Calu3 (cell line): ENCODE results near the gene MYH16. TPM values are rescaled to one million over a fixed set of nuclear protein-coding genes. Genes with fewer than 3 reads are reported as not detected.
"Not testable (repeated sequence)": the region's sequence is repeated elsewhere in the genome, so short reads cannot be mapped to it uniquely, and the experiment has no call there.

ENCODE experiments used
- BruUV-seq: library from RNA; stranded (reverse); fragments of 400-500 nt; replicated peaks from 2 replicates; lab custom pipeline; 2021; lab: Mats Ljungman, UMichigan
- CTCF ChIA-PET: fragments of 300-600 bp; sonication (Branson Sonifier 250); formaldehyde crosslinking; loops from one replicate; lab custom pipeline; 2022; ENCODE audit warnings: antibody characterized with exemption; lab: Charles Lee
- DNase-seq: peaks from one replicate; pipeline ENCODE4 v3.0.0; 2022
- H3K27ac Mint-ChIP-seq: one replicate; pipeline ENCODE4 v1.8.0; 2022; ENCODE audit warnings: mixed read lengths; ENCODE audit not compliant: unreplicated experiment
- H3K27me3 Mint-ChIP-seq: one replicate; pipeline ENCODE4 v1.8.0; 2022; ENCODE audit warnings: mixed read lengths; ENCODE audit not compliant: unreplicated experiment
- H3K36me3 Mint-ChIP-seq: one replicate; pipeline ENCODE4 v1.8.0; 2022; ENCODE audit warnings: mild to moderate bottlenecking, moderate library complexity, mixed read lengths; ENCODE audit not compliant: insufficient read depth, unreplicated experiment
- H3K4me1 Mint-ChIP-seq: one replicate; pipeline ENCODE4 v1.8.0; 2022; ENCODE audit warnings: mild to moderate bottlenecking, low read depth, mixed read lengths; ENCODE audit not compliant: unreplicated experiment
- H3K4me3 Mint-ChIP-seq: one replicate; pipeline ENCODE4 v1.8.0; 2022; ENCODE audit warnings: mild to moderate bottlenecking, low read depth, moderate library complexity, mixed read lengths; ENCODE audit not compliant: unreplicated experiment
- H3K9me3 Mint-ChIP-seq: one replicate; pipeline ENCODE4 v1.8.0; 2022; ENCODE audit warnings: low read depth, mixed read lengths; ENCODE audit not compliant: unreplicated experiment
- intact Hi-C: fragments of 100-400 bp; cut with micrococcal nuclease; formaldehyde crosslinking; loops from one replicate; pipeline ENCODE4 v1.10.0; 2022; ENCODE audit not compliant: unreplicated experiment
- total RNA-seq: library from RNA; stranded (reverse); gene quantifications from 2 replicates; pipeline ENCODE4 v1.2.3, GENCODE V29; 2022
- TF ChIP-seq, protein P1 (sequence below): fragments of 200-600 bp; IDR thresholded peaks from one replicate; pipeline ENCODE4 v1.8.0; 2022; ENCODE audit warnings: antibody characterized with exemption; ENCODE audit not compliant: unreplicated experiment

Gene MYH16
- total RNA-seq, 1 experiment from 2014 or later: 0.97 TPM

DNA sequence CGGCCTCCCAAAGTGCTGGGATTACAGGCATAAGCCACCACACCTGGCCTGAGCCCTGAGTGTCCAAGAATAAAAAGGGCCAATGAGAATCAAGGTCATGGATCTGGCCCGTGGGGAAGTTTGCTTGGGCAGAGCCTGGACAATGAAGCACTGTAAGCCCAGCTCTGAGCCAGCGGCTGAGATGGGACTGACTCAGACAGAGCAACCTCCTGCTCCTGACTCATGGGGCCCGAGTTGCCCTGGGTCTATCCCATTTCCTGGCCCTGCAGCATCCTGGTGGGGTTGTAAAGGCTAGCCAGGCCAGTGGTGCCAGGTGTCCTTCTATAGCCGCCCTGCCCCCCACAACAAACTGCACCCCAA lies 5.2 kb upstream of the MYH16 start:
- Mint-ChIP-seq H3K4me3 (no peak overlapping the region), H3K9me3 (no peaks in the 10 kb centered on the region), H3K27me3 (no peaks in the 10 kb centered on the region), H3K4me1 (peaks cover 21% of the 10 kb centered on the region), H3K36me3 (peaks cover 4% of the 10 kb centered on the region), H3K27ac (peak overlapping the region; percentile 89)
- DNase-seq: peak; percentile 84
- CTCF ChIA-PET: interaction anchor here (1.0 kb wide), 1 partner anchor 38 kb away, joined by 3 read pairs; no protein-coding TSS in a partner anchor
- intact Hi-C loops: loop anchor here (5.0 kb wide), 2 partner anchors 45 to 55 kb away; no protein-coding TSS in a partner anchor
- BruUV-seq: no TSS peak
- TF ChIP-seq, protein P1, sequence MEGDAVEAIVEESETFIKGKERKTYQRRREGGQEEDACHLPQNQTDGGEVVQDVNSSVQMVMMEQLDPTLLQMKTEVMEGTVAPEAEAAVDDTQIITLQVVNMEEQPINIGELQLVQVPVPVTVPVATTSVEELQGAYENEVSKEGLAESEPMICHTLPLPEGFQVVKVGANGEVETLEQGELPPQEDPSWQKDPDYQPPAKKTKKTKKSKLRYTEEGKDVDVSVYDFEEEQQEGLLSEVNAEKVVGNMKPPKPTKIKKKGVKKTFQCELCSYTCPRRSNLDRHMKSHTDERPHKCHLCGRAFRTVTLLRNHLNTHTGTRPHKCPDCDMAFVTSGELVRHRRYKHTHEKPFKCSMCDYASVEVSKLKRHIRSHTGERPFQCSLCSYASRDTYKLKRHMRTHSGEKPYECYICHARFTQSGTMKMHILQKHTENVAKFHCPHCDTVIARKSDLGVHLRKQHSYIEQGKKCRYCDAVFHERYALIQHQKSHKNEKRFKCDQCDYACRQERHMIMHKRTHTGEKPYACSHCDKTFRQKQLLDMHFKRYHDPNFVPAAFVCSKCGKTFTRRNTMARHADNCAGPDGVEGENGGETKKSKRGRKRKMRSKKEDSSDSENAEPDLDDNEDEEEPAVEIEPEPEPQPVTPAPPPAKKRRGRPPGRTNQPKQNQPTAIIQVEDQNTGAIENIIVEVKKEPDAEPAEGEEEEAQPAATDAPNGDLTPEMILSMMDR: no peak

DNA sequence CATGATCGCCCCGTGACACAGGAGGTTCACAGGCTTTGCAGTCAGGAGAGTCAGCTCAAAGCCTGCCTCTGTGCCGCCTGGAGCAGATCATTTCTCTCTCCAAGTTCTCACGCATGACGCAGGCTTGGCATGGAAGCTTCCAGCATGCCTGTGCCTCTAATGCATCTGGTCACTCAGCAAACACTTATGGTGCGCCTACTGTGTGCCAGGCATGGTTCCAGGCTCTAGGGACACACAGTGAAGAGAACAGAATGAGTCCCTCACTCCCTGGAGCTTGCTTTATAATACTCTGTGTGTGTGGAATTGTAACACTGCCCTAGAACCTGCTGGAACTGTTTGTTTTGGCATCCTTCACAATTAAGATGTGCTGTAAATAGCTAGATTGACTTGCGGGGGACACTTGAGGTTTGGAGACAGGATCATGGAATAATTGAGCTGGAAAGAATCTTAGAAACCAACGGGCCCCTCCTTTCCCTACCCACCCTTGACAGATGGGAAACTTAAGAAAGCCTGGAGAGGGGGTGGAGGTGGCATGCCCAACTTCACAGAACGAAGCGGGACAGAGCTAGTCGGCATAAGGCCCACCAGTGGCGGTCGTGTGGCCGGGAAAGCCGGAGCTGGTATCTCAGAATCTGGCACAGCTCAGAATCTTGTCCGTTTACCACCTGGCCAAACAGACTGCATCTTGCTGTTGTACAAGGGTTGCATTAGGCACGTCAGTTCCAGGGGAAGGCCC lies 4.6 kb upstream of the MYH16 start:
- Mint-ChIP-seq H3K4me3 (no peak overlapping the region), H3K27ac (peak overlapping the region; percentile 89), H3K4me1 (peaks cover 26% of the 10 kb centered on the region), H3K27me3 (no peaks in the 10 kb centered on the region), H3K9me3 (no peaks in the 10 kb centered on the region), H3K36me3 (peaks cover 4% of the 10 kb centered on the region)
- intact Hi-C loops: loop anchor here (5.0 kb wide), 2 partner anchors 44 to 56 kb away; no protein-coding TSS in a partner anchor
- no peak for DNase-seq
- no TSS peak for BruUV-seq
- TF ChIP-seq, protein P1: no peak
- CTCF ChIA-PET: interaction anchor here (1.0 kb wide), 1 partner anchor 38 kb away, joined by 3 read pairs; no protein-coding TSS in a partner anchor

DNA sequence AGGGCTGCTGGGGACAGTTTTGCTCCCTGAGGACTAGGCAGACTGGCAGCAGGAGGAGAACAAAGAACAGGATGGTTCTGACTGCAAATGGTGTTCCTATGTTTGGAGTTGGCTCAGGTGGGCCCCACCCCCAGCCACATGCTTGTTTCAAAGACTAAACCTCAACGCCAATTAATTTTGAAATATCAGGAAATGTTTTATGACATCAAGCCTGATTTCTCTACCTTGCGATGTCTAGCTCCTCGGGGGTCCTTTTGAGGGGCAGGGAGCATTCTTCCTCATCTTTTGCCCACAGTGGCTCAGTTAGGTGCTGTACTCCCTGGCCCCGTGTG lies 4.1 kb upstream of the MYH16 start:
- Mint-ChIP-seq H3K4me3 (no peak overlapping the region), H3K27me3 (no peaks in the 10 kb centered on the region), H3K4me1 (peaks cover 32% of the 10 kb centered on the region), H3K9me3 (no peaks in the 10 kb centered on the region), H3K36me3 (peaks cover 4% of the 10 kb centered on the region), H3K27ac (peak overlapping the region; percentile 89)
- CTCF ChIA-PET: interaction anchor here (1.0 kb wide), 1 partner anchor 39 kb away, joined by 3 read pairs; no protein-coding TSS in a partner anchor
- no TSS peak for BruUV-seq
- intact Hi-C loops: loop anchor here (5.0 kb wide), 2 partner anchors 44 to 56 kb away; no protein-coding TSS in a partner anchor
- TF ChIP-seq, protein P1: no peak
- DNase-seq: no peak

DNA sequence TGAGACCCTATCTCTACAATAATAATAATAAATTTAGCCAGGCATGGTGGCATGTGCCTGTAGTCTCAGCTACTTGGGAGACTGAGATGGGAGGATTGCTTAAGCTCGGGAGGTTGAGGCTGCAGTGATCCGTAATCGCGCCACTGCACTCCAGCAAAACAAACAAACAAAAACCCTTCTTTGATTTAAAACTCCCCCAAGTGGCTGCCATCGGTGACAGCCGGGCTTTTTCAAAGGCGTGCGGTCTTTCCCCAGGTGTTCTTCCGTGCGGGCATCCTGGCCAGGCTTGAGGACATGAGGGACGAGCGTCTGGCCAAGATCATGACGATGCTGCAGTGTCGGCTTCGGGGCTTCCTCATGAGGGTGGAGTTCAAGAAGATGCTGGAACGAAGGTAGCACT lies 1.9 kb upstream of the MYH16 start:
- H3K4me3 Mint-ChIP-seq: no peak overlapping the region
- peaks cover 40% of the 10 kb centered on the region for H3K4me1 Mint-ChIP-seq
- no TSS peak for BruUV-seq
- H3K9me3 Mint-ChIP-seq: no peaks in the 10 kb centered on the region
- TF ChIP-seq, protein P1: no peak
- peaks cover 4% of the 10 kb centered on the region for H3K36me3 Mint-ChIP-seq
- H3K27me3 Mint-ChIP-seq: no peaks in the 10 kb centered on the region
- intact Hi-C loops: no loop called here
- DNase-seq: no peak
- H3K27ac Mint-ChIP-seq: no peak overlapping the region
- CTCF ChIA-PET: no interaction called here

DNA sequence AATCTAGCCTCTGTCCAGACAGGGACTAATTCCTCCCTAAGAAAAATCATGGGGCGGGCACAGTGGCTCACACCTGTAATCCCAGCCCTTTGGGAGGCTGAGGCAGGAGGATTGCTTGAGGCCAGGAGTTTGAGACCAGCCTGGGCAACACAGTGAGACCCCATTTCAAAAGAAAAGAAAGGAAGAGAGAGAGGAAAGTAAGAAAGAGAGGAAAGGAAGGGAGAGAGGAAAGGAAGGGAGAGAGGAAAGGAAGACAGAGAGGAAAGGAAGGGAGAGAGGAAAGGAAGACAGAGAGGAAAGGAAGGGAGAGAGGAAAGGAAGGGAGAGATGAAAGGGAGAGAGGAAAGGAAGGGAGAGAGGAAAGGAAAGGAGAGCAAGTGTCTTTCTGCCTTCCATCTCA lies 922 bp downstream of the MYH16 start:
- H3K9me3 Mint-ChIP-seq, DNase-seq, intact Hi-C loops, H3K27me3 Mint-ChIP-seq, BruUV-seq, H3K36me3 Mint-ChIP-seq: not testable (repeated sequence)
- CTCF ChIA-PET: interaction anchor here (0.8 to 1.0 kb wide), 4 partner anchors 43 to 209 kb away, joined by 3 to 5 read pairs (median 4); partner anchors contain the start of gene KPNA7
- peak overlapping the region; percentile 85 for H3K27ac Mint-ChIP-seq
- H3K4me1 Mint-ChIP-seq: peaks cover 33% of the 10 kb centered on the region
- peak overlapping the region; percentile 46 for H3K4me3 Mint-ChIP-seq

DNA sequence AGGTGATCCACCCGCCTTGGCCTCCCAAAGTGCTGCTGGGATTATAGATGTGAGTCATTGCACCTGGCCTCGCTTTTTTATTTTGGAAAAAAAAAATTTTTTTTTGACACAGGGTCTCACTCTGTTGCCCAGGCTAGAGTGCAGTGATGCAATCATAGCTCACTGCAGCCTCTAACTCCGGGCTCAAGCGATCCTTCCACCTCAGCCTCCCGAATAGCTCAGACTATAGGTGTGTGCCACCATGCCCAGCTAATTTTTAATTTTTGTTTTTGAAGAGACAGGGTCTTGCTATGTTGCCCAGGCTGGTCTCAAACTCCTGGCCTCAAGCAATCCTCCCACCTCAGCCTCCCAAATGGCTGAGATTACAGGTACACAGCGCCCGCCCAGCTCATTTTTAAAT lies 2.3 kb downstream of the MYH16 start:
- intact Hi-C loops: loop anchor here (1.0 kb wide), 1 partner anchor 113 kb away; no protein-coding TSS in a partner anchor
- not testable (repeated sequence) for H3K36me3 Mint-ChIP-seq, DNase-seq, H3K4me3 Mint-ChIP-seq, H3K27me3 Mint-ChIP-seq, BruUV-seq, H3K9me3 Mint-ChIP-seq
- CTCF ChIA-PET: interaction anchor here (0.6 to 1.0 kb wide), 4 partner anchors 45 to 166 kb away, joined by 3 to 5 read pairs (median 4); no protein-coding TSS in a partner anchor
- H3K27ac Mint-ChIP-seq: peak overlapping the region; percentile 69
- peaks cover 33% of the 10 kb centered on the region for H3K4me1 Mint-ChIP-seq
